Frontal cortex (tissue), 4 donors: ENCODE results near the gene RPL29. TPM values are rescaled to one million over a fixed set of nuclear protein-coding genes. Genes with fewer than 3 reads are reported as not detected.
"Not testable (repeated sequence)": the region's sequence is repeated elsewhere in the genome, so short reads cannot be mapped to it uniquely, and the experiment has no call there.

Experiments
- DNase-seq, 2 donors: peaks; one replicate each; pipeline ENCODE4 v3.0.0; 2012; ENCODE audit warnings: low spot score in 2 of 2
- FAIRE-seq: peaks from 2 replicates; lab custom pipeline; 2012; peaks lifted over from hg19 to GRCh38; lab: Jason Lieb, UNC
- total RNA-seq: library from RNA; depleted of rRNA; stranded (reverse); fragments of >200 nt; gene quantifications from one replicate; pipeline ENCODE4 v1.2.3, GENCODE V29; 2014
- donor health status: control.
- donor health status: control.
- donor health status: control.

The RPL29 gene
- total RNA-seq, 1 donor from 2014 or later = 852 TPM

DNA sequence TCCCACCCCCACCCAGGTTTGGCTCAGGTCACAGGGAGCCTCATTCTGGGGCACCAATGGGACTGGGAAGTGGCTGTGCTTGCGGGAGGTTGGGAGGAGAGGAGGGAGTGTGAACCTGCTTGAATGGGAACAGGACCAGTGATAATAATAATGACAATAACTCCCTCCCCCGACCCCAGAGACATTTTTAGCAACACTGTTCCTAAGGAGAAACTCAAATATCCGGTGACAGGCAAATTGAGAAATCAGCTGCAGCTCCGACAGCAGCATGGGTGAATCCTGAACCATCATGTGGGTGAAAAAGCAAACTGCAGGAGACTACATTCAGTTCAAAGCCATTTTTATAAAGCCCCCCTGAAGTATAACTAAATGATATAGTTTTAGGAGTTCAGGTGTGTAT is 11.6 kb upstream of the RPL29 start:
- DNase-seq (no peak), FAIRE-seq (no peak)

DNA sequence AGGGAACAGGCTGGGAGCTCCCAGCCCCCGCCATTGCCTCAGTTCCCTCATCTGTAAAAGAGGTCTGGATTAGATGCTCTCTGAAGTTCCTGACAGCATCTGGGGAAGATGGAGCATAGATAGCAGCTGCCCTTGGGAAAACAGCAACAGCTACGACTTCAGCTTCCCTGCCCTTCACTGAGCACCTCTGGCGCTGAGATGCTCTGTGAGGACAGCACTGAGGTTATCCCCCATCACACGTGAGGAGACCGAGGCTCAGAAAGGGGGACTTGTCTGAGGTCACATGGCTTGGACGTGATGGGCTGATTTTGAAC is 11.1 kb upstream of the RPL29 start:
- FAIRE-seq = no peak
- DNase-seq = no peak

DNA sequence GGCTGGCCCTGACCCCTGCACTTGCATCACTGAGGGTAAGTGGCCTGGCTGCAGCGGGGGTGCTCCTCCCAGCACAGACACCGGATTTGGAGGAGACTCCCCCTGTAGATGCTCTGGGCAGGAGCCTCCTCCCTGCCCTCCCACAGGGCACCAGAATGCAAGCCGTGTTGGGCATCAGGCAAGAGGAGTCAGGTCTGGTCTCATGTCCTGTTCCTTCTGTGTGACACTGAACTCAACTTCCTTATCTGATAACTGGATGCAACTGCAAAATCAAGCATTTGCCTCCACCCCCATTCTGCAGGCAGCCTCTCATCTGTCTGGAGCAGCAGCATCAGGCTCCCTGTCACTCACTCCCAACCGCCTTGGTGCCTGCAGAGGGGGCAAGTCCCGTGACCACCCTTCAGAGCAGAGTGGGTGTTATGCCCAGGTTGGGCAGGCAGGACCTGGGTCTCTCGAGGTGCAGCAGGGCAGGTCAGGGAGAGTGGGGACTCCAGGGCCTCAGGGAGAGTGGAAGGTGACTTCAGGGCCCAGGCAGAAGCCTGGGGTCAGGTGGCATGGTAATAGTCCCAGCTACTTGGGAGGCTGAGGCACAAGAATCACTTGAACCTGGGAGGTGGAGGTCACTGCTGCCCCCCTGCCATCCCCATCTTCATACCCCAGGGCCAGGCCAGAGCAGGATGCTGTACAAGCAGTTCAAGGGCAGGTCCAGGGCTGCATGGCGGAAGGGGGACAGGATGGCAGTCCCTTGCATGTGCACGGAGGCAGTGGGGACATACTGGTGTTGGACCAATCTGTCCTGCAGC is 10.5 kb upstream of the RPL29 start:
- FAIRE-seq = no peak
- DNase-seq = no peak

DNA sequence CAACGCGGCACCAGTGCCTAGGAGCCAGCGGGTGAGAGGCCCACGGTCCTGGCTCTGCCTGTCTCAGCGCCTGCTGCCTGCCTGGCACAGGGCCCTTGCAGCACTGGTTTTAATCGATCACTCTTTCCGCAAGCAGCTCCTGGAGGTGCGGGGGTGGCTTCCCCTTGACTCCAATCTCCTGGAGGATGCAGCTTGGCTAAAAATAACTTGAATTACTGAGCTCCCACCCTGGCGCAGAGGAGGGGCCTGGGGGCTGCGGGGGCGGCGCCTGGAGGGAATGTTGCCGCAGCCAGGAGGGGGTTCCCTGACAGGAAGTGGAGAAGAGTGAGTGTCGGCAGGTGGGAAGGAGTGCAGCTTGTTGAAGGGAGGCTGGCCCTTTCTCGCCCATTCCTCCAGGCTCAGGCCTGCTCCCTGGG is 9.9 kb upstream of the RPL29 start:
- peak in 1 of 2 donors; percentile 62 for DNase-seq
- no peak for FAIRE-seq

DNA sequence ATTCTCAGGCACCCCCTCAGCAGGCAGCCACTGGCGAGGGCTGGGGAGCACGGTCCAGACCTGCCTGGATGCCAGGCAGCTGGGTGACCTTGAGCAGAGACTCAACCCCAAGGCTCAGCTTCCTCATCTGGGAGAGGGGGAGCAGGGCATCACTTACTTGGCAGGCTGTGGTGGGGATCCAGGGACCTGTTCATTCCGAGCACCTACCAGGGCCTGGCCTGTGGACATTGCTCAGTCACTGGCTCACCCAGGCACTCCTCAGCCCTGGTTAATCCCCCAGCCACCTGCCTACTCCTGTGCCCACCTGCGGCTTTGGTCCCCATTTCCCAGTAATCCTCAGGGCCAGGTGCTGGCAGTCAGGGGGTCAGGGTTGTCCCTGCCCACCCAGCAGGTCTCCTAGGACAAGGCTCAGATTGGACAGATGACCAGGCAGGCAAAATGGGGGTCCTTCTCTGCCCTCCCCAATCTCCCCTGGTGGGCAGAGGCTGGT is 9.3 kb upstream of the RPL29 start:
- DNase-seq (no peak), FAIRE-seq (no peak)

DNA sequence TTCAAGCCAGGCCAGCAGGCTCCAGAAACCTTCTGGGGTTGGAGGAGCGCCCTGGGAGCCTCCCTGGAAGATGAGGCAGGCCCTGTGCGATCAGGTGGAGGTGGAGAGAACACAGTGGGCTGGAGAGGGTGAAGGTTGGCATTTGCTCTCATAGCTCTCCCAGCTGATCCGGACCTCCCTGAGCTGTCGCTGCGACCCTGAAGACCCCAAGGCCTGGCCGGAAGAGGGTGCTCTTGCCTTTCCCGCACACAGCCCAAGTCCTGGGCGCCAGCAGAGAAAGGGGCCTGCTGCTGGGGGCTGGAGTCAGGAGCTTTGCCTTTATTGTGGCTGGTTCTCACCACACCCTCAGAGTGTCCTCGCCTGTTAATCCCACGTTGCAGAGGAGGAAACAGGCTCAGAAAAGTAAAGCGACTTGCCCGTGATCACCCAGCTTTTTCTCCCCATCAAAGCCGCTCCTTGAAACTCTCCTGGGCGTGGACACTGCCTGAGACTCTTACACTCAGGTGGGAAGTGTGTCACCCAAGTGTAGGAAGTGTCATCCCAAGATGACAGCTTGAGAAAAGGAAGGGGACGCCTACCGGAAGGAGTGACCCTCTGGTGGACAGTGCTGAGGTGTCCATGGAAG is 8.6 kb upstream of the RPL29 start:
- FAIRE-seq (no peak), DNase-seq (peak; percentile 65 to 76)

DNA sequence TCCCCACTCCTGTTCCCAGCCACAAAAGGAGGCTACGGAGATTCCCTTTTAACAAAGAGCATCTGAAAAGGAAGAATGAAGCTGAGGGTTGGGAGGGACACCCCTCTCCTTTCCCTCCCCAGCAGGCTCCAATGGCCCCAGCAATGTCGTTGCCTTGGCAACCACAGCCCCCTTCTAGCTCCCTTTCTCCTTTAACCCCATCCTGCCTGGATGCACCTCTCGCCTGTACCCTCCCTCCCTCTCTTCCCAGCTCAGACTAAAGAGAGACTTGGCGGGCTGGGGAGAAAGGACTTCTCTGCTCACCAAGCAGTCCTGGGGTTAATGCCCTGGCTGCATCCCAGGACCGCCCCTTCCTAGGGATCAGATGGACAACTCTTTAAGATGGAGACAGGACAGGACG is 7.1 kb upstream of the RPL29 start:
- DNase-seq (no peak), FAIRE-seq (no peak)

DNA sequence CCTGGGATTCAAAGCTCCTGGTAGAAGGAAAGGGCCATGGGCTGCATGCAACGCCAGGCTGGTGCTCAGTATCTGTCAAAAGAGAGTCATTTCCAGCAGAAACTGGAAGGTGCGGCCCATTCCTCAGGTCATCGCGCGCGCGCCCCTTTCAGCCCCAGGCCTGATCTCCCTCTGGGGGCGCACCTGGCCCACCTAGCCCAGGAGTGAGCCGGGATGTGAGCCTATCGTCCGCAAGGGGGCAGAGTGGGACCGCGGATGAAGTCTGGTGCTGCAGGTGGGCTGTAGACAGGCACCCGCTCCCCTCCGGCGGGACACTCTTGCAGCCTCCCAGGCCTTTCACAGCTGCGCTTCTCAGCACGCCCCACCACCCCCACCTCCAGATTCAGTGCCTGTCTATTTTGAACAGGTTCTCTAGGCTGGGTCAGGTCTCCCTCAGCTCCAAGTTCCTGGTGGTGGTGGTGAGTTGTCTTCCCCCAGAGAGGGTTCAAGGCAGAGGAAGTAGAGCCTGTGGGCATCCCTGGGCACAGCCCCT is 5.8 kb upstream of the RPL29 start:
- DNase-seq (peak; percentile 72 to 90), FAIRE-seq (no peak)

DNA sequence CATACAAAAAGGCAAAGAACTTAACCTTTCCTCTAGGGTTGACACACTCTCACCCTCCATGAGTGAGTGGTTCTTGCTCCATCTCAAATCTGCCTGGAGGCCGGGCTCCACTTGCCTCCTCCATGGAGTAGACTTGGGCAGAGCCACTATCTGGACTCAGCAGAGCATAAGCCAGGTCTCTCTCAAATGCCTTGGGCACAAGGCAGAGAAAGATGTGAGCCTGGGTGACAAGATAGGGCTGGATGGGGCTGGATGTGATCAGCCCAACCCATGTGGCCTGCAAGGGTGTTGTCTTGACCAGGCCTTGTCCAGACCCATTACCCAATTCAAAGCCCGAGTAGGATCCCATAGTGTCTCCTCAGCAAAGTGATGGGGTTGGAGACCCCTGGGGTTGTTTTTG is 4.2 kb upstream of the RPL29 start:
- DNase-seq = no peak
- FAIRE-seq = no peak

DNA sequence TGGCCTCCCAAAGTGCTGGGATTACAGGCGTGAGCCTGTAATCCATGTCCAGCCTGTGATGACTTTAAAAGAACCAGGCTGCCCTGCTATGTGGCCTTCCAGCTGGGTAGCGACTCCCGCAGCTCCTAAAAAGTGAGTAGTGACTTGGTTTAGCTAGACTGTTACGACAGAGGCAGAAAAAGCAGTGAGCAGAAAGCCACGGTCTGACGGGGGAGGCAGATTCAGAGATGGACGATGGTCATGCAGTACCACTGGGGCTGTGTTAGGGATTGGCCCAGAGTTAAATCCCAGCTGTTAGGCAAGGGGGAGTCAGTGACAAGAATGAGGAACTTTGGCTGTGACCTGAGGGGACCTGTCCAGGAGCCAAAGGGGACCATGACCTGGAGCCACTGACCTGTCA is 3.1 kb upstream of the RPL29 start:
- FAIRE-seq = no peak
- DNase-seq = no peak

DNA sequence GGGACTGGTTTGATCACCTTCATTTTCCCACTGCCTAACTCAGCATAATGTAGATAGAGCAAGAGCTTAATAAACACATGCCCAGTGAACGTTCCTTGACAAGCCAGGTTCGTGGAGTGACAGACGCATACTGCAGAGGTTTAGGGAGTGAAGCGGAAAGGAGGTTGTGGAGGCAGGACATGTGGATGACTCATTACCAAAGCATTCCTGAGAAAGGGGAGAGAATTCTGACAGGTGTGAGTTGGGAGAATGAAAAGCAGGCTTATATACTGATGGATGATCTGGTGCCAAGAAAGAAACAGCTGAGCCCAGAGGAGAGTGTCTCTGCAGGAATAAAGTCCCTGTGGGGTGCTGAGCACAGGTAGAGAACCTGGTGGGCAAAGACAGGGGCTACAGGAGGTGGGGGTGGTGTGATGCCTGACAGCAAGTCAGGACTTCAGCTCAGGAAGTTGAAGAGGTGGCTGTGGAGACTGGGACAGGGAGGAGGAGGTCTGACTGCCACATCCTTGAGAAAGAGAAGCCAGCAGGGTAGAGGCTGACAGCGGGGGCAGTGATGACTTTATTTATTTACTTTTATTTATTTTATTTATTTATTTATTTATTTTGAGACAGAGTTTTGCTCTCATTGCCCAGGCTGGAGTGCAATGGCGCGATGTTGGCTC is 2.4 kb upstream of the RPL29 start:
- FAIRE-seq (no peak), DNase-seq (no peak)

DNA sequence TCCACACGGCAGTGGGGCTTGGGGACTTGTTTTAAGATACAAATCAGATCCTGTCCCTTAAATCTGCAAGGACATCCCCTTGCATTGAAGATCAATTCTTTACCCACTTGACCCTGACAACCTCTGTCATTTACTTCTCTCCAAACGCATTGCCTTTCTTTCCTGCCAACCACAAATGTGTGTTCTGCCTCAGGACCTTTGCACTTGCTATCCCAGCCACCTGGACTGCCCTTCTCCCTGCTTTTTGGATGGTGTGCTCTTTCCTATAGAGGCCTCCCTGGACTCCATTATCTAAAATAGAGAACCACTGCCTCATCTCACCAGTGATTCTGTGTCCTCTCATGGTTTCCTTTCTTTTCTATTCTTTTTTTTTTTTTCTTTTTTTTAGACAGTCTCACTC is 1.5 kb upstream of the RPL29 start:
- DNase-seq (no peak), FAIRE-seq (no peak)

DNA sequence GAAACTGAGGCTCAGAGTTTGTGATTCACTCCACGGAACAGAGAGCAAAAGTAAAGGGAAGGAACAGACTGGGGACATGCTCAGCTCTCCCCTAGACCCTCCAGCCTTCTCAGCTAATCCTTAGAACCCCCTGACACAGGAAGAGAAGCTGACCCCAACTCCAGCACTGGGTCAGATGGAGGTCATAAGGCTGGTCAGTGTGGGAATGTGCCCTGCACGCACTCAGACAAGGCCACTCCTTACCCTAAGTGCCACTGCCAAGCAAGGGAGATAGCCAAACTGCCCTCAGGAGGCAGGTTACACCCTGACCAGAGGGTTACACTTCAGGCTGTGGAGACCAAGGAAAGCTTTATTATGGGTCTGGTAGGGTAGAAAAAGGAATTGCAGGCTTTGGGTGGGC is 1.2 kb downstream of the RPL29 start:
- FAIRE-seq (no peak), DNase-seq (no peak)

DNA sequence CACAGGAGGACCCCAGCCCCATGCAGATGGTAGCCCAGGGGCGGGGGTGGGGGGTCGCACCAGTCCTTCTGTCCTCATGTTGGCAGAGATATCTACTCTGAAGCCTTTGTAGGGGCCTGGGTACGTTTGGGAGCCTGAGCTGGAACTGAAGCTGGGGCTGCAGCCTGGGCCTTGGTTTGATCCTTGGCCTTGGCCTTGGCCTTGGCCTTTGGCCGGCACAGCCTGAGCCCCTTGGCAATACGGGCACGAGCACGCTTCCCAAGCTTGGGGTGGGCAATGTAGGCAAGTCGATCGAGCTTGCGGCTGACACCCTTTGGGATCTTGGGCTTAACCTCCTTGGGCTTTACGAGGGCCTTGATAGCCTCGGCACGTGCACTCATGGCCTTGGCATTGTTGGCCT is 2.0 kb downstream of the RPL29 start:
- not testable (repeated sequence) for DNase-seq, FAIRE-seq

DNA sequence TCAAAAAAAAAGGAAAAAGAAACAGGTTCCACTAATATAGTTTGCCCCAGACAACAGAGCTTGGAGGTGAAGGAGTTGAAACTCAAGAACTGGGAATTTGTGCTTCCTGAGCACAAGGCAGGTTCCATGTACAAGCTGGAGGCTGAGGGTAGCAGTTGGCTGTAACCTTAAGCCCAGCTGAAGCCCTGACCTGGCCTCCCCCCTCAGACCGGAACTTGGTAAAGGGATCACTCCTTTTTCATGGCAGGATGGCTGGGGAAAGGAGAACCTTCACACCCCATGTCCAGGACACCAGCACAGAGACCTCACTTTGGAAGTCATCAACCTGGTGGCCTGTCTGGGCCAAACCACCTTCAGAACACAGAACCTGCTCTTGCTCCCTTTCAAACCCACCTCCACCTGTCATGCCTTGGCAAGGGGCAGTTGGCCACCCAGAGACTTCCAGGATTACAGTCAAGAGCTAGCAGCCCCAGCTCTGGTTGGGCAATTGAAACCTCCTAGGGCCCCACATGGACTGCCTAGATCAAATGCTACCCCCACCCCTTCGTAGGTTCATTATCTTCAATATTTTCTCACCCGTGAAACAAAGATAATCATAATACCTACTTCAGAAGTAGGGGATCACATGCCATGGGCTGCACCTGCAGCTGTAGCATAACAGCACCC is 3.5 kb downstream of the RPL29 start:
- no peak for FAIRE-seq

DNA sequence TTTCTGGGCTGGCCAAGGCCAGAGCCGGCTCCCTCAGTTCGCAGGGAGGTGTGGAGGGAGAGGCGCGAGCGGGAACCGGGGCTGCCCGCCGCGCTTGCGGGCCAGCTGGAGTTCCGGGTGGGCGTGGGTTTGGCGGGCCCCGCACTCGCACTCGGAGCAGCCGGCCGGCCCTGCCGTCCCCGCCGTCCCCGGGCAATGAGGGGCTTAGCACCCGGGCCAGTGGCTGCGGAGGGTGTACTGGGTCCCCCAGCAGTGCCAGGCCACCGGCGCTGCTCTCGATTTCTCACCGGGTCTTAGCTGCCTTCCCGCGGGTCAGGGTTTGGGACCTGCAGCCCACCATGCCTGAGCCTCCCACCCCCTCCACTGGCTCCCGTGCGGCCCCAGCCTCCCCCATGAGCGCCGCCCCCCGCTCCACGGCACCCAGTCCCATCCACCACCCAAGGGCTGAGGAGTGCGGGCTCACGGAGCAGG is 5.2 kb downstream of the RPL29 start:
- not testable (repeated sequence) for DNase-seq, FAIRE-seq

More for the DNA sequence above, 3.5 kb downstream of the RPL29 start:
- no peak for DNase-seq

DNA sequence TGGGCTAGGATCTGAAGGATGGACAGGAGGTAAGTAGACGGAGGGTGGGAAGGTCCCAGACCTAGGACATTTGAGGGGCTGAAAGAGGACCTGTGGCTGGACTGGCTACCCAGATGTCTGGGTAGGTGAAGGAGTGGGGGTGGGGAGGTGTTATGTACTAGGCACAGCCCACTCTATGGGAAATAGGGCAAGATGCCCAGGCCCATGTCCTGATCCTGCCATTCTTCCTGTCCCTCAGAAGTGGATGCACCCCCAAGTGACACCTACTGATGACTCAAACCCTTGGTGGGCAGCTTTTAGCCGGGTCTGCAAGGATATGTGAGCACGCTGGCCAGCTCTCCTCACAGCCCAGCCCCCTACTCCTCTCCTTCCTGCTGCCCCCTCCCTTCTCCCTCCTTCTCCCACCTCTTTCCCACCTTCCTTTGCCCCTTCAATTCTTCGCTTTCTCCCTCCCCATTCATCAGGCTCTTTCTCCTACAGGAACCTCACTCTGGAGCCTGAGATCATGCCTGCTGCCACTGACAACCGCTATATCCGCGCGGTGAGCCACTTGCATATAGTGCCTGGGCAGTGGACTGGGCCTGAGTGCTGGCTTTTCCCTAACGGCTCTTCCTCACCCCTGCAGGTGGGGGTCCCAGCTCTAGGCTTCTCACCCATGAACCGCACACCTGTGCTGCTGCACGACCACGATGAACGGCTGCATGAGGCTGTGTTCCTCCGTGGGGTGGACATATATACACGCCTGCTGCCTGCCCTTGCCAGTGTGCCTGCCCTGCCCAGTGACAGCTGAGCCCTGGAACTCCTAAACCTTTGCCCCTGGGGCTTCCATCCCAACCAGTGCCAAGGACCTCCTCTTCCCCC is 7.2 kb downstream of the RPL29 start:
- no peak for DNase-seq
- no peak for FAIRE-seq

DNA sequence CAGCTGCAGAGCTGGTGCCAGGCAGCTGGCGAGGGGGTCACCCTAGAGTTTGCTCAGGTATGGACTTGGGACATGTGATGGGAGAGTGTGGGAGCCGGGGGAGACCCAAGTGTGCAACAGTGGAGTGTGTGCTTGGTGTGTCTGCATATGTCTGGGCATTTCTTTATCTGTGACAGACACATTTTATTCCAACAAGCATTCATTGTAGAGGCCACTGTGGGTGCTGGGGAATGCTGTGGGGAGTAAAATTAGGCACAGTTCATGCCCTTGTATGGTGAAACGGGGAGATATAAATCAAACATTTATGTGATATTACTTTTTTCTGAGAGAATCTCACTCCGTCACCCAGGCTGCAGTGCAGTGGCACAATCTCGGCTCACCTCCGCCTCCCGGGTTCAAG is 8.1 kb downstream of the RPL29 start:
- no peak for FAIRE-seq

More for the DNA sequence above, 8.1 kb downstream of the RPL29 start:
- no peak for DNase-seq
